A673 (cell line): Measurements from ENCODE around the gene UBAP2L. TPM values are rescaled to one million over a fixed set of nuclear protein-coding genes. Genes with fewer than 3 reads are reported as not detected.
"Not testable (repeated sequence)": the region's sequence is repeated elsewhere in the genome, so short reads cannot be mapped to it uniquely, and the experiment has no call there.

Experiments
- BruUV-seq: library from RNA; stranded (reverse); fragments of 400-500 nt; replicated peaks from 2 replicates; lab custom pipeline; 2021; lab: Mats Ljungman, UMichigan
- CTCF ChIA-PET: fragments of 300-600 bp; sonication (Branson Sonifier 250); formaldehyde crosslinking; loops from one replicate; lab custom pipeline; 2022; ENCODE audit warnings: antibody characterized with exemption; lab: Charles Lee
- POLR2A ChIA-PET: fragments of 300-600 bp; sonication (Branson Sonifier 250); formaldehyde crosslinking; loops from one replicate; lab custom pipeline; 2022; ENCODE audit warnings: antibody characterized with exemption; ENCODE audit not compliant: low non-redundant PET; lab: Charles Lee
- DNase-seq: peaks from one replicate; pipeline ENCODE4 v3.0.0-alpha.2; 2015; ENCODE audit warnings: low spot score
- H3K27ac ChIP-seq: fragments of 200-600 bp; sonication (generic); 2 replicates; pipeline ENCODE4 v1.5.1; 2016; ENCODE audit warnings: mixed run types, low read depth, mild to moderate bottlenecking, mixed read lengths, antibody characterized with exemption, low read length; ENCODE audit not compliant: poor library complexity, severe bottlenecking
- H3K27me3 ChIP-seq: fragments of 200-600 bp; sonication (generic); replicated peaks from 2 replicates; pipeline ENCODE4 v1.6.1; 2017; ENCODE audit warnings: mixed run types, low read depth, mild to moderate bottlenecking, mixed read lengths, antibody characterized with exemption, low read length; ENCODE audit not compliant: insufficient read depth, poor library complexity
- H3K36me3 ChIP-seq: fragments of 200-600 bp; sonication (generic); 2 replicates; pipeline ENCODE4 v1.6.1; 2016; ENCODE audit warnings: mixed run types, mild to moderate bottlenecking, mixed read lengths, antibody characterized with exemption, low read length; ENCODE audit not compliant: insufficient read depth, poor library complexity, severe bottlenecking
- H3K4me1 ChIP-seq: fragments of 200-600 bp; sonication (generic); 2 replicates; pipeline ENCODE4 v1.6.1; 2017; ENCODE audit warnings: mixed run types, mild to moderate bottlenecking, mixed read lengths, antibody characterized with exemption, low read length; ENCODE audit not compliant: insufficient read depth, poor library complexity, severe bottlenecking
- H3K4me3 ChIP-seq: fragments of 200-600 bp; sonication (generic); 2 replicates; pipeline ENCODE4 v1.5.1; 2016; ENCODE audit warnings: low read depth, mixed run types, mild to moderate bottlenecking, mixed read lengths, low read length; ENCODE audit not compliant: poor library complexity, severe bottlenecking
- H3K9me3 ChIP-seq: fragments of 200-600 bp; sonication (generic); 2 replicates; pipeline ENCODE4 v1.6.1; 2016; ENCODE audit warnings: mixed run types, low read depth, mild to moderate bottlenecking, mixed read lengths, antibody characterized with exemption, low read length; ENCODE audit not compliant: poor library complexity, severe bottlenecking
- CTCF ChIP-seq: fragments of 300-800, 200-600 bp; sonication (generic); conservative IDR thresholded peaks from 2 replicates; pipeline ENCODE4 v1.5.1; 2017; ENCODE audit warnings: low read depth, mild to moderate bottlenecking, antibody characterized with exemption, low read length, moderate library complexity, mixed read lengths
- EZH2 ChIP-seq: fragments of 200-600 bp; sonication (generic); IDR thresholded peaks from 2 replicates; pipeline ENCODE4 v1.6.1; 2017; ENCODE audit warnings: borderline replicate concordance, low read depth, mild to moderate bottlenecking, mixed read lengths, antibody characterized with exemption, low read length; ENCODE audit not compliant: poor library complexity, severe bottlenecking
- intact Hi-C: fragments of 100-400 bp; cut with micrococcal nuclease; formaldehyde crosslinking; loops from one replicate; pipeline ENCODE4 v1.10.0; 2022; ENCODE audit not compliant: unreplicated experiment
- total RNA-seq: library from RNA; stranded (reverse); gene quantifications from 2 replicates; pipeline ENCODE4 v1.2.3, GENCODE V29; 2021

UBAP2L gene
- total RNA-seq, 1 experiment from 2014 or later, result 269 TPM

DNA sequence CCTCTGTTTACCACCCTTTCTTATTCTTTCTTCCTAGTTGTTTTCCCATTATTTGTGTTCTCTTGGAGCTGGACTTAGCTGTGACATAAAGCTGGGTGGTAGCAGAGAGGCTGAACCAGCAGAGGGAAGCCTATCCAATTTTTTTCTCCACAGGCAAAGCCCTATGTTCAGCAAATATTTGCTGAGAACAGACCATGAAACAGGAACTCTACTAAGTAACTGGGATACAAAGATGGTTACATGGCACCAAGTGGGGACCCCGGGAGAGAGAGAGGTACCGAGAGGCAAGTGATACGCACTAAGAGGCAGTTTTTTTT, 21.2 kb upstream of the UBAP2L start:
- Histone ChIP-seq H3K4me1 (no peaks in the 10 kb centered on the region), H3K36me3 (no peaks in the 10 kb centered on the region), H3K4me3 (no peak overlapping the region), H3K27ac (no peak overlapping the region), H3K27me3 (no peaks in the 10 kb centered on the region), H3K9me3 (no peaks in the 10 kb centered on the region)
- TF ChIP-seq CTCF (no peak), EZH2 (no peak)
- POLR2A ChIA-PET, result no interaction called here
- BruUV-seq, result no TSS peak
- CTCF ChIA-PET, result interaction anchor here (0.5 to 2.1 kb wide), 7 partner anchors 12 to 172 kb away, joined by 3 to 13 read pairs (median 6); no protein-coding TSS in a partner anchor
- DNase-seq, result no peak
- intact Hi-C loops, result loop anchor here (1.0 to 2.0 kb wide), 2 partner anchors 73 to 135 kb away; partner anchors contain the start of gene HAX1

DNA sequence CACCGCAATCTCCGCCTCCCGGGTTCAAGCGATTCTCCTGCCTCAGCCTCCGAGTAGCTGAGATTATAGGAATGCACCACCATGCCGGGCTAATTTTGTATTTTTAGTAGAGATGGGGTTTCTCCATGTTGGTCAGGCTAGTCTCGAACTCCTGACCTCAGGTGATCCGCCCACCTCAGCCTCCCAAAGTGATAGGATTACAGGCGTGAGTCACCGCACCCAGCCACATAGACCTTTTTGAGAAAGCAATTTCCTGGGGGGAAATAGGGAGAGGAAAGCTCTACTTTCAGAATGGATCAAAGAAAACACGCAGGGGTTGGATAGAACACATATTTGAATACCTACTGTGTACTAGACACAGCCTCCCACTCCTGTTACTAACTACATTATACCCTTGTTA, 15.0 kb upstream of the UBAP2L start:
- H3K27ac ChIP-seq, intact Hi-C loops, H3K4me3 ChIP-seq, CTCF ChIA-PET, BruUV-seq, POLR2A ChIA-PET, DNase-seq, H3K4me1 ChIP-seq, H3K27me3 ChIP-seq, H3K9me3 ChIP-seq: not testable (repeated sequence)
- H3K36me3 ChIP-seq, result peaks cover 44% of the 10 kb centered on the region

- Histone ChIP-seq H3K4me1 (no peaks in the 10 kb centered on the region), H3K27ac (no peak within 1 kb of the TSS), H3K36me3 (peaks cover 47% of the 10 kb centered on the region), H3K27me3 (no peaks in the 10 kb centered on the region), H3K9me3 (no peaks in the 10 kb centered on the region), H3K4me3 (no peak within 1 kb of the TSS)
- no peak for DNase-seq
- ChIA-PET POLR2A (no interaction called here), CTCF (no interaction called here)
- BruUV-seq, result no TSS peak
- TF ChIP-seq CTCF, result no peak
- TF ChIP-seq EZH2, result no peak
- intact Hi-C loops, result no loop called here
These were observed 14.6 kb upstream of the UBAP2L start, which contains the start of gene CFAP141 for GRCh38 chr1:154206196-154206595. TSS of gene CFAP141 (minus strand) at chr1:154206333. CDS start at chr1:154206307, 26 bp downstream.

DNA sequence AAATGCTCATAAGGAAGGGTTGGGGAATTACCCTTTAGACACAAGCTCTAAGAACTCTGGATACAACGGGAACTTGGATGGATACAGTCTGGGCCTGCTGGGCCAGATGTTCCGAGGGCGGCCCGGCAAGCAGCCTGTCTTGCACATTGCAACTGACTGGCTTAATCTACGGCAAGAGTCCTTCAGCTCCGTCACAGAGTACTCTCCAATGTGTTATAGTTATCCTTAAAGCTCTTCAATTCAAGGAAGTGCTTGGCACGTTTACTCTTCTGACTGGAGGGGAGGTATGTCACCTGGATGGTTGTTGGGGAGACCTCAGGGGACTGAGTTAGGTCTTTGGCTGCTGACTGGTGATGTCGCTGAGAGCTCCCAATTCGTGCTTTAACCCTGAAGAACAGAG, 13.5 kb upstream of the UBAP2L start:
- Histone ChIP-seq H3K27ac (no peak overlapping the region), H3K36me3 (peaks cover 56% of the 10 kb centered on the region), H3K27me3 (no peaks in the 10 kb centered on the region), H3K4me3 (no peak overlapping the region), H3K4me1 (no peaks in the 10 kb centered on the region), H3K9me3 (no peaks in the 10 kb centered on the region)
- no peak for DNase-seq
- intact Hi-C loops, result no loop called here
- ChIA-PET POLR2A (interaction anchor here (0.6 kb wide), 1 partner anchor 211 kb away, joined by 3 read pairs; no protein-coding TSS in a partner anchor), CTCF (no interaction called here)
- no TSS peak for BruUV-seq
- TF ChIP-seq EZH2 (no peak), CTCF (no peak)
